ENCODE data around the gene THY1. TPM values are rescaled to one million over a fixed set of nuclear protein-coding genes. Genes with fewer than 3 reads are reported as not detected.

THY1 gene
- polyA plus RNA-seq, 1 donor (not counting 4 experiments of a cell fraction or from before 2014, with no cell fraction given), result 2.4 TPM

GRCh38 chr11:119433358-119433725 lies 10.4 kb upstream of the THY1 start:
- H2AFZ ChIP-seq (ENCODE audit: control insufficient read depth, low read length), result no peak overlapping the region
- no peak overlapping the region for H3K27ac ChIP-seq (ENCODE audit: control insufficient read depth, insufficient read depth, low read length)
- no peaks in the 10 kb centered on the region for H4K20me1 ChIP-seq (ENCODE audit: control insufficient read depth, extremely low read depth, insufficient read depth, low read length)
- peaks cover 3% of the 10 kb centered on the region for H3K9me1 ChIP-seq (ENCODE audit: control insufficient read depth, extremely low read depth, insufficient read depth, low read length)
- H3K9ac ChIP-seq (ENCODE audit: control insufficient read depth, extremely low read depth, insufficient read depth, low read length), result no peak overlapping the region
- H3K9me3 ChIP-seq (ENCODE audit: control insufficient read depth, low read depth, low read length), result no peaks in the 10 kb centered on the region
- peak; percentile 96 for FAIRE-seq
- H3K79me2 ChIP-seq (ENCODE audit: control insufficient read depth, insufficient read depth, low read length), result no peaks in the 10 kb centered on the region
- peak overlapping the region in 1 of 3 experiments; percentile 40 for H3K4me3 ChIP-seq (ENCODE audit: control insufficient read depth in 2 of 3, extremely low read depth in 1 of 3, insufficient read depth in 2 of 3, low read depth in 1 of 3, low read length in 3 of 3)
- H3K4me2 ChIP-seq (ENCODE audit: control insufficient read depth, extremely low read depth, insufficient read depth, low read depth, low read length), result peak overlapping the region; percentile 92
- peaks cover 18% of the 10 kb centered on the region for H3K4me1 ChIP-seq (ENCODE audit: control insufficient read depth, extremely low read depth, insufficient read depth, low read length)
- H3K36me3 ChIP-seq (ENCODE audit: control insufficient read depth in 2 of 2, extremely low read depth in 1 of 2, insufficient read depth in 2 of 2, low read length in 2 of 2), result no peaks in the 10 kb centered on the region
- dilution Hi-C loops (cut with MboI; ENCODE audit: extremely low pct_ligation_motif_present, low sequenced_read_pairs), result no loop called here
- DNase-seq (ENCODE audit: low read depth, low spot score), result peak; percentile 35
- peaks cover 5% of the 10 kb centered on the region for H3K27me3 ChIP-seq (ENCODE audit: control insufficient read depth, extremely low read depth, insufficient read depth, low read length)
- TF ChIP-seq CTCF (optimal IDR thresholded peaks at IDR 0.05 in 1 of 3, IDR thresholded peaks at IDR 0.05 in 1 of 3, conservative IDR thresholded peaks at IDR 0.05 in 1 of 3; ENCODE audit: extremely low read depth in 1 of 3, insufficient read depth in 2 of 3, low read length in 3 of 3) (no peak), EZH2 (IDR thresholded peaks at IDR 0.05; ENCODE audit: low read length) (no peak)

- FAIRE-seq (no peak), DNase-seq (ENCODE audit: low read depth, low spot score) (no peak)
- Histone ChIP-seq H3K4me2 (ENCODE audit: control insufficient read depth, extremely low read depth, insufficient read depth, low read depth, low read length) (peak overlapping the region; percentile 92), H3K36me3 (ENCODE audit: control insufficient read depth in 2 of 2, extremely low read depth in 1 of 2, insufficient read depth in 2 of 2, low read length in 2 of 2) (no peaks in the 10 kb centered on the region), H3K4me3 (ENCODE audit: control insufficient read depth in 2 of 3, extremely low read depth in 1 of 3, insufficient read depth in 2 of 3, low read depth in 1 of 3, low read length in 3 of 3) (peak overlapping the region in 1 of 3 experiments; percentile 40), H3K27ac (ENCODE audit: control insufficient read depth, insufficient read depth, low read length) (peak overlapping the region; percentile 24), H4K20me1 (ENCODE audit: control insufficient read depth, extremely low read depth, insufficient read depth, low read length) (no peaks in the 10 kb centered on the region), H3K9me1 (ENCODE audit: control insufficient read depth, extremely low read depth, insufficient read depth, low read length) (peaks cover 3% of the 10 kb centered on the region), H3K9me3 (ENCODE audit: control insufficient read depth, low read depth, low read length) (no peaks in the 10 kb centered on the region), H3K79me2 (ENCODE audit: control insufficient read depth, insufficient read depth, low read length) (no peaks in the 10 kb centered on the region), H3K27me3 (ENCODE audit: control insufficient read depth, extremely low read depth, insufficient read depth, low read length) (peaks cover 5% of the 10 kb centered on the region), H3K9ac (ENCODE audit: control insufficient read depth, extremely low read depth, insufficient read depth, low read length) (peak overlapping the region; percentile 39), H2AFZ (ENCODE audit: control insufficient read depth, low read length) (no peak overlapping the region), H3K4me1 (ENCODE audit: control insufficient read depth, extremely low read depth, insufficient read depth, low read length) (peaks cover 18% of the 10 kb centered on the region)
- dilution Hi-C loops (cut with MboI; ENCODE audit: extremely low pct_ligation_motif_present, low sequenced_read_pairs), result no loop called here
- no peak for TF ChIP-seq EZH2 (IDR thresholded peaks at IDR 0.05; ENCODE audit: low read length)
- TF ChIP-seq CTCF (optimal IDR thresholded peaks at IDR 0.05 in 1 of 3, IDR thresholded peaks at IDR 0.05 in 1 of 3, conservative IDR thresholded peaks at IDR 0.05 in 1 of 3; ENCODE audit: extremely low read depth in 1 of 3, insufficient read depth in 2 of 3, low read length in 3 of 3), result no peak
These were observed 9.7 kb upstream of the THY1 start for GRCh38 chr11:119432484-119433357.

Measured in keratinocyte (primary cell).